HEK293T (cell line): ENCODE data around the gene NUP37.
A peak's percentile ranks its signal among the peaks of the same experiment; 100 is the strongest.
"Not testable (repeated sequence)": the region's sequence is repeated elsewhere in the genome, so short reads cannot be mapped to it uniquely, and the experiment has no call there.

Source experiments
- CTCF ChIA-PET: fragments of 350-600 bp; formaldehyde crosslinking; extraction: SDS; loops from one replicate; lab custom pipeline; 2021; ENCODE audit warnings: antibody characterized with exemption, inconsistent platforms; lab: Yijun Ruan, JAX
- POLR2A ChIA-PET: fragments of 350-600 bp; formaldehyde crosslinking; extraction: SDS; loops from one replicate; lab custom pipeline; 2020; ENCODE audit warnings: antibody characterized with exemption, inconsistent platforms; lab: Yijun Ruan, JAX
- DNase-seq: peaks from one replicate; pipeline ENCODE4 v3.0.0; 2012; ENCODE audit warnings: mixed read lengths; ENCODE audit errors: extremely low spot score
- ARNT ChIP-seq: fragments of 450-650 bp; IDR thresholded peaks from 2 replicates; pipeline ENCODE4 v1.6.1; 2017; ENCODE audit warnings: mild to moderate bottlenecking
- BHLHE40 ChIP-seq: fragments of 450-650 bp; IDR thresholded peaks from 2 replicates; pipeline ENCODE4 v1.6.1; 2016; ENCODE audit warnings: mild to moderate bottlenecking, moderate library complexity, borderline replicate concordance
- CTBP1 ChIP-seq: fragments of 450-650 bp; IDR thresholded peaks from 2 replicates; pipeline ENCODE4 v1.6.1; 2016; ENCODE audit warnings: borderline replicate concordance
- ELF4 ChIP-seq: fragments of 450-650 bp; IDR thresholded peaks from 2 replicates; pipeline ENCODE4 v1.6.1; 2017; ENCODE audit warnings: antibody characterized with exemption
- FOXA1 ChIP-seq: fragments of 450-650 bp; IDR thresholded peaks from 2 replicates; pipeline ENCODE4 v1.6.1; 2016; ENCODE audit warnings: mild to moderate bottlenecking
- FOXK2 ChIP-seq: fragments of 450-650 bp; IDR thresholded peaks from 2 replicates; pipeline ENCODE4 v1.6.1; 2016; ENCODE audit warnings: mild to moderate bottlenecking
- FOXM1 ChIP-seq: fragments of 450-650 bp; IDR thresholded peaks from 2 replicates; pipeline ENCODE4 v1.6.1; 2017; ENCODE audit warnings: mild to moderate bottlenecking, borderline replicate concordance
- HDGF ChIP-seq: fragments of 450-650 bp; IDR thresholded peaks from 2 replicates; pipeline ENCODE4 v1.6.1; 2017; ENCODE audit warnings: antibody characterized with exemption, borderline replicate concordance
- L3MBTL2 ChIP-seq: fragments of 450-650 bp; conservative IDR thresholded peaks from 2 replicates; pipeline ENCODE4 v1.6.1; 2016; ENCODE audit warnings: mild to moderate bottlenecking
- LEF1 ChIP-seq: fragments of 450-650 bp; IDR thresholded peaks from 2 replicates; pipeline ENCODE4 v1.6.1; 2017; ENCODE audit warnings: mild to moderate bottlenecking, borderline replicate concordance
- NFRKB ChIP-seq: fragments of 450-650 bp; IDR thresholded peaks from 2 replicates; pipeline ENCODE4 v1.6.1; 2016; ENCODE audit warnings: mild to moderate bottlenecking, moderate library complexity
- PKNOX1 ChIP-seq: fragments of 450-650 bp; IDR thresholded peaks from 2 replicates; pipeline ENCODE4 v1.6.1; 2016
- SP1 ChIP-seq: fragments of 450-650 bp; IDR thresholded peaks from 2 replicates; pipeline ENCODE4 v1.6.1; 2017
- SUZ12 ChIP-seq: fragments of 450-650 bp; IDR thresholded peaks from 2 replicates; pipeline ENCODE4 v1.6.1; 2016; ENCODE audit warnings: mild to moderate bottlenecking
- TARDBP ChIP-seq: fragments of 450-650 bp; IDR thresholded peaks from 2 replicates; pipeline ENCODE4 v1.6.1; 2016
- ZNF384 ChIP-seq: fragments of 450-650 bp; IDR thresholded peaks from 2 replicates; pipeline ENCODE4 v1.6.1; 2016

Gene NUP37

GRCh38 chr12:102106905-102107304, 13.0 kb downstream of the NUP37 start:
- TF ChIP-seq TARDBP (no peak), HDGF (no peak), SUZ12 (no peak), ARNT (no peak), BHLHE40 (no peak), SP1 (no peak), NFRKB (no peak), ELF4 (no peak), FOXA1 (no peak), FOXK2 (no peak), ZNF384 (no peak), LEF1 (no peak), L3MBTL2 (no peak), FOXM1 (no peak)
- POLR2A ChIA-PET: no interaction called here
- CTCF ChIA-PET: no interaction called here
- DNase-seq: no peak

- POLR2A ChIA-PET: no interaction called here
- CTCF ChIA-PET: interaction anchor here (0.6 to 0.7 kb wide), 2 partner anchors 264 to 677 kb away, joined by 3 to 4 read pairs; no protein-coding TSS in a partner anchor
- DNase-seq: no peak
- TF ChIP-seq NFRKB (no peak), LEF1 (no peak), FOXK2 (no peak), L3MBTL2 (no peak), SUZ12 (no peak), ARNT (no peak), PKNOX1 (no peak), BHLHE40 (no peak), FOXM1 (no peak), ZNF384 (no peak), FOXA1 (no peak), CTBP1 (no peak), SP1 (no peak)
These were observed 23.1 kb downstream of the NUP37 start for GRCh38 chr12:102096855-102097254.

- ChIA-PET CTCF (interaction anchor here (0.6 kb wide), 1 partner anchor 26 kb away, joined by 3 read pairs; no protein-coding TSS in a partner anchor), POLR2A (no interaction called here)
- TF ChIP-seq SP1 (no peak), FOXK2 (no peak), FOXM1 (no peak), ARNT (no peak), PKNOX1 (peak; percentile 77), CTBP1 (no peak), NFRKB (no peak)
- peak; percentile 15 for DNase-seq
These were observed 24.1 kb downstream of the NUP37 start for GRCh38 chr12:102095677-102096263.

- CTCF ChIA-PET: interaction anchor here (1.0 kb wide), 1 partner anchor 63 kb away, joined by 4 read pairs; no protein-coding TSS in a partner anchor
- POLR2A ChIA-PET: no interaction called here
- no peak for DNase-seq
- no peak for TF ChIP-seq NFRKB
- no peak for TF ChIP-seq FOXA1
- no peak for TF ChIP-seq LEF1
- TF ChIP-seq FOXK2: no peak
- TF ChIP-seq ZNF384: no peak
- no peak for TF ChIP-seq TARDBP
These were observed 26.6 kb downstream of the NUP37 start for GRCh38 chr12:102093319-102093718.

GRCh38 chr12:102089228-102089835, 30.6 kb downstream of the NUP37 start:
- POLR2A ChIA-PET, CTCF ChIA-PET, DNase-seq: not testable (repeated sequence)

GRCh38 chr12:102080842-102081241, 39.1 kb downstream of the NUP37 start:
- CTCF ChIA-PET: no interaction called here
- POLR2A ChIA-PET: no interaction called here
- DNase-seq: no peak
- TF ChIP-seq SP1: no peak
- TF ChIP-seq FOXA1: no peak
- no peak for TF ChIP-seq HDGF
- TF ChIP-seq SUZ12: no peak
- TF ChIP-seq NFRKB: no peak
- TF ChIP-seq BHLHE40: no peak
- no peak for TF ChIP-seq ARNT
- no peak for TF ChIP-seq FOXK2
- TF ChIP-seq TARDBP: no peak
- no peak for TF ChIP-seq L3MBTL2
- TF ChIP-seq FOXM1: no peak

- DNase-seq, POLR2A ChIA-PET, CTCF ChIA-PET: not testable (repeated sequence)
These were observed 47.8 kb downstream of the NUP37 start for GRCh38 chr12:102072092-102072491.
